ENCODE measurements around the gene ZNF646. TPM values are rescaled to one million over a fixed set of nuclear protein-coding genes. Genes with fewer than 3 reads are reported as not detected.

ZNF646 gene
- total RNA-seq, 2 donors from 2014 or later: 12.7 to 14.5 TPM

DNA sequence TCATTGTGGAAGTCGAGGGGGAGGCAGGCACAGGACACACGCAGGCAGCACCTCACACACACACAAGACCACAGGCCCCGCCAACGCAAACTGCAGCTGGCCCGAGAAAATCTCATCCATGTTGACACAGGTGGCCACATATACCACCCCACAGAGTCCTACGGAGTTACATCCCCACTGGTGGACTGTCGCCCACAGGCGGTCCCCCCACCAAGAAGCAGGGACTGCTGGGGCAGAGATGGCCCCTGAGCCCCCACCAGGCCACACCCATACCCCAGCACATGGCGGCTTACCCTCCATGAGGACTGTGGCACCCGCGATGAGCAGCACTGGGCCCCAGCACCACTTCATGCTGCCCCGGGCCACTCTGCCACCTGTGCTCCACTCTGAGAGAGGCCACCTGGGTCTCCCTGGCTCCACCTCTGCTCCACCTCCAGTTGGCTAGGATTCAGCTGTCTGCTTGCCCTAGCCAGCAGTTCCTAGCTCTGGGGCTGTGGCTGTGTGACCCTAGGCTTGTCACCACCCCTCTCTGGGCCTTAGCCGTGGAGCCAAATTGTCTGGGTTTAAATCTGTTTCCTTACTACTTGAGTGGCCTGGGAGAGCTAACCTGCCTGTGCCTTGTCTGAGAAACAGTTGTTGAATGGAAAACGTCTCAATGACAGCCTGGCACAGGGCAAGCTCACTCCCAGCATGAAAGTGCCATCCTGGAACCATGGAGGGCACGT lies 14.4 kb downstream of the ZNF646 start, which contains the start of gene PRSS53:
Gene PRSS53 (minus strand): TSS at position 485 of the 725 bp plus-strand sequence. CDS start 134 bp downstream, at position 351.
- TF ChIP-seq POLR2A (IDR thresholded peaks at IDR 0.05) (no peak), CTCF (IDR thresholded peaks at IDR 0.05) (no peak)
- peaks cover 0 to 2% of the 10 kb centered on the region in 2 donors for H3K36me3 ChIP-seq (replicated peaks in 1 of 2; ENCODE audit: insufficient read depth in 1 of 2, low read depth in 2 of 2)
- intact Hi-C loops (cut with DNase I): no loop called here
- H3K4me1 ChIP-seq: peaks cover 10% of the 10 kb centered on the region
- no peaks in the 10 kb centered on the region for H3K9me3 ChIP-seq
- ATAC-seq (no peak), DNase-seq (peak in 1 of 4 donors; percentile 36)
- 65 to 66% methylated on average over 7 to 15 of the region's 15 CpGs for WGBS, 2 donors
- H3K4me3 ChIP-seq: no peak within 1 kb of the TSS
- H3K27ac ChIP-seq: no peak within 1 kb of the TSS
- no peaks in the 10 kb centered on the region for H3K27me3 ChIP-seq

DNA sequence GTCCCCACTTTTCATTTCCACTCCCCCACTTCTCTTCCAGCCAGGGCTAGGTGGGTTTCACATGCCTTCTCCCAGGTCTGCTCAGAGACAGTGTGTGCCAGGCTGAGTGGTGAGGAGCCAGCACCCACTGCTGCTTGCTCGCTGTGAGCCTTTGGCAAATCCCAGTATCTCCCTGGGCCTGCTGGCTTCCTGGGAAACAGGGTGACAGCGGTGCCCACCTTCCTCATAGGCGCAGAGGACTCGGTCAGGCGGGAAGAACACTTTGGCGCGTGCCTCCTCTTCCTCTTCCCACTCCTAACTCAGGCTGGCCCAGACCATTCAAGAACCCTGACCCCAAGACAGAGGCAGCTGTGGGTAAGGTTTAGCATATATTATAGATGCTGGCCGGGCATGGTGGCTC lies 15.0 kb downstream of the ZNF646 start:
- ATAC-seq (no peak), DNase-seq (no peak)
- Histone ChIP-seq H3K27me3 (no peaks in the 10 kb centered on the region), H3K36me3 (replicated peaks in 1 of 2; ENCODE audit: insufficient read depth in 1 of 2, low read depth in 2 of 2) (peaks cover 0 to 2% of the 10 kb centered on the region in 2 donors), H3K4me1 (peaks cover 13% of the 10 kb centered on the region), H3K9me3 (no peaks in the 10 kb centered on the region), H3K4me3 (no peak overlapping the region), H3K27ac (no peak overlapping the region)
- WGBS, 2 donors: 96% methylated on average over 7 to 8 of the region's 8 CpGs
- TF ChIP-seq CTCF (IDR thresholded peaks at IDR 0.05) (no peak), POLR2A (IDR thresholded peaks at IDR 0.05) (no peak)
- intact Hi-C loops (cut with DNase I): no loop called here

DNA sequence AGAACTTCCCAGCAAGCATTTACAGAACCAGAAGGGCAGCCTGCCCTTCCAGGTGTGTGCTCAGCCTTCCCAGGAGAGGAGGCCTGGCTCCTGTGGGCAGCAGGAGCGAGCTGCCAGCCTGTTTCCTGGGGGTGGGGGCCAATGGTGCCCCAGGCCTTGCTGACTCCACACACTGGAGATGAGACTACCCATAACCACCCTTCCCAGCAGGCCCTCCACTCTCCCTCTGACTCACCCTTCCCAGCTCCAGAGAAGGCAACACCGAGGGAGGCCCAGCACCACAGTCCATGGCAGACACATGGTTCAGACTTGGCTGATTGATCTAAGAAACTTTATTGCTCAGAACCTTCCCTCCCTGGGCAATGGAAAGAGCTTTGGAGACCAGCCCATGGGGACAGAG lies 16.3 kb downstream of the ZNF646 start:
- H3K36me3 ChIP-seq (replicated peaks in 1 of 2; ENCODE audit: insufficient read depth in 1 of 2, low read depth in 2 of 2): peaks cover 0 to 2% of the 10 kb centered on the region in 2 donors
- intact Hi-C loops (cut with DNase I): no loop called here
- H3K9me3 ChIP-seq: no peaks in the 10 kb centered on the region
- peaks cover 20% of the 10 kb centered on the region for H3K4me1 ChIP-seq
- DNase-seq (no peak), ATAC-seq (no peak)
- TF ChIP-seq CTCF (IDR thresholded peaks at IDR 0.05) (no peak), POLR2A (IDR thresholded peaks at IDR 0.05) (no peak)
- 87 to 100% methylated on average over 1 to 2 of the region's 2 CpGs for WGBS, 2 donors
- no peak overlapping the region for H3K4me3 ChIP-seq
- no peak overlapping the region for H3K27ac ChIP-seq
- no peaks in the 10 kb centered on the region for H3K27me3 ChIP-seq

DNA sequence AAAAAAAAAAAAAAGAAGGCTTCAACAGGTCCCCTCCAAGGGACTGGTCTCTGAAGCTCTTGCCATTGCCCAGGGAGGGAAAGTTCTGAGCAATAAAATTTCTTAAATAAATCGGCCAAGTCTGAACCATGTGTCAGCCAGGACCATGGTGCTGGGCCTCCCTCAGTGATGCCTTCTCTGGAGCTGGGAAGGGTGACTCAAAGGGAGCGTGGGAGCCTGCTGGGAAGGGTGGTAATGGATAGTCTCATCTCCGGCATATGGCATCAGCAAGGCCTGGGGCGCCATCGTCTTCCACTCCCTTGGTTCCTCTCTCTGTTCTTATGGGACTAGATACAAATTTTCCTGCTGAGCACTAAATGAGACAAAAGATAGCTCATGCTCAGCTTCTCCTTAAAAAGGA lies 18.1 kb downstream of the ZNF646 start:
- intact Hi-C loops (cut with DNase I): no loop called here
- H3K27me3 ChIP-seq: no peaks in the 10 kb centered on the region
- WGBS, 2 donors: 87 to 96% methylated on average over 5 of the region's 5 CpGs
- peaks cover 0 to 2% of the 10 kb centered on the region in 2 donors for H3K36me3 ChIP-seq (replicated peaks in 1 of 2; ENCODE audit: insufficient read depth in 1 of 2, low read depth in 2 of 2)
- peaks cover 24% of the 10 kb centered on the region for H3K4me1 ChIP-seq
- no peak for ATAC-seq
- no peak for DNase-seq
- no peak overlapping the region for H3K27ac ChIP-seq
- TF ChIP-seq CTCF (IDR thresholded peaks at IDR 0.05) (no peak), POLR2A (IDR thresholded peaks at IDR 0.05) (no peak)
- H3K4me3 ChIP-seq: no peak overlapping the region
- no peaks in the 10 kb centered on the region for H3K9me3 ChIP-seq

Data from body of pancreas (tissue), 4 donors.